HG03439 (cell line): ENCODE results near the gene TEDC2.

Experiments used
- ATAC-seq: cut with Tn5 transposase; IDR thresholded peaks from one replicate; pipeline ENCODE4 v1.9.1; 2021; ENCODE audit warnings: mild to moderate bottlenecking, moderate library complexity; ENCODE audit not compliant: unreplicated experiment

TEDC2 gene

DNA sequence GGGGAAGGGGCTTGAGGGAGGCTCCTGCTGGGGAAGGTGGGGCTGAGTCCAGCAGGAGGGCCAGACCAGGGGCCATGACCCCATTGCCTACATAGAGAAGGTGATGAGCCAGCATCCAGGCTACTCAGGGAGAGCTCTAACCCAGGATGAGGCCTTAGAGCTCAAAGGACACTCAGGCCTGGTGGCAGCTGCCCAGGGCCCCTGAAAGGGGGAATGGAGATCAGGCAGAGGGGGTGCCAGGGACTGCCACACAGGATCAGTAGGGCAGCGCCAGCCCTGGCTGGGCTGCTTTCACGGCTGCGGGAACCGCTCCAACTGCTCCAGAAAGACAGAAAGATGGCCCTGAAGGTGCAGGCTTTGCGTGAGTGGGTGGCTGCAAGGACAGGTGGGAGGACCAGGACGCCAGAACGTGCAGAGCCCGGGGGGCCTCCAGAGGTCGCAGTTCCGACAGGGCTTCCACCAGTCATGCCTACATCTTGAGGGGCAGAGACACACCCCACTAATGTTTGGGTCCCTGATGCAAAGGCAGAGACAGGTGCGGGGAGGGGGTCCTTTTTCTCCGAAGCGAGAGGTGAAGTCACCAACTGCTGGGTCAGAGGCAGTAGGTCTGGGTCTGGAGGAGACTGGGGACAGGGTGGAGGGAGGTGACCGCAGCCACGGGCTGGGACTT, 53.0 kb downstream of the TEDC2 start:
- ATAC-seq = no peak

DNA sequence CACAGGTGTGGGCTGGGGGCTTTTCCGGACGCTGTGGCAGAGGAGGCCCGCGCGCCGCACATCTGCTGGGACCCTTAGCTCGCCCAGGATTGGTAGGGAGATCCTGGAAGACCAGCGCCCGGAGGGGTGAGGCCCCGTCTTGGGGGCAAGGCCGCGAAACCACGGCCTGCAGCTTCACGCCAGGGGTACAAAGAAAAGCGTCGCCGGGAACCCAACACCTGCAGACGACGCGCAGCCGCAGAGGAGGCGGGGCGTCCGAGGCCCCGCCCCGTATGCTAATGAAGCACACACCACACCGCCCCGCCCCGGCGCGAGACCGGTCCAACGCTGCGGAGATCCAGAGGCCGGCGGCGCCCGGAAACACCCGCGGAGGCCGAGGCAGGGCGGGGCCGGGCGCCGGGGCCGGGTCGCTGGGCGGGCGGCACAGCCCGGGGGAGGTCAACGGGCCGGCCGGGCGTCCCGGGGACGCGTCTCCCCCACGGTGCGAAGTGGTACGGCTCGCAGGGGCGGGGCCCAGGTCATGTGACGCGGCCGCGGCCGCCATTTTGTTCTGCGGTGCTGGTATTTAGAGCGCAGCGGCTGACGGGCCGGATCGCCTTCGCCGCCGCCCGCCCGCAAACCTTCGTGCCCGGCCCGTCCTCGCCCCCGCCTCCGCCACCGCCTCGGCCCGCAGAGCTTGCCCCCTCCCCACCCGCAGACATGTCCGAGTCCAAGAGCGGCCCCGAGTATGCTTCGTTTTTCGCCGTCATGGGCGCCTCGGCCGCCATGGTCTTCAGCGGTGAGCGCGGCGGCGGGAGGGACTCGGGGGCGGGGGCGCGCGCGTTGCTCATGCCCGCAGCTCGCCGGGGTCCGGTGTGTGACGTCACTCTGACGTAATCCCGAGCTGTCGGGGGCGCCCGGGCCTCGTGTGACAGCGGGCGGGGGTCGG, 53.8 kb downstream of the TEDC2 start, which contains the start of gene ATP6V0C:
TSS of gene ATP6V0C (plus strand) at position 548 of the 928 bp plus-strand sequence. CDS start at position 700, 152 bp downstream.
- ATAC-seq = peak; percentile 66
